GM18508 (cell line): ENCODE data around the gene LRRC73.
"Not testable (repeated sequence)": the region's sequence is repeated elsewhere in the genome, so short reads cannot be mapped to it uniquely, and the experiment has no call there.

ENCODE experiments used
- ATAC-seq: cut with Tn5 transposase; IDR thresholded peaks from one replicate; pipeline ENCODE4 v1.9.1; 2021; ENCODE audit warnings: moderate number of reproducible peaks; ENCODE audit not compliant: insufficient read depth, unreplicated experiment

LRRC73 gene

DNA sequence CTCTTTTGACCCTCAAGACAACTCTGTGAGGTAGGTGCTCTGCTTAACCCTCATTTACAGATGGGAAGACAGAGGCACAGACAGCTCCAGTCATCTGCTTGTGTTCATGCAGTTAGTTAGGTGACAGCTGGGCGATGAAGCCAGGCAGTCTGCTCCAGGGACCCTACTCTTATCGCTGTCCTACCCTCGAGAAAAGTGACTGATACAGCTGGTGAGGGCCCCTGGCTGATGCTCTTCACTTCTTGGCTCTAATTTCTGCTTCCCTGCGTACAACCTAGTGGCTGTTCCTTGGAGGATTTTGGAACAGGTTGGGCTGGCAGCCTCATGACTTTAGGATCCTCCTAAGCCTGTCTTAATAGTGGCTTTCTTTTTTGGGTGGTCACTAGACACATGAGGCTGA lies 41.9 kb downstream of the LRRC73 start:
- ATAC-seq: no peak

DNA sequence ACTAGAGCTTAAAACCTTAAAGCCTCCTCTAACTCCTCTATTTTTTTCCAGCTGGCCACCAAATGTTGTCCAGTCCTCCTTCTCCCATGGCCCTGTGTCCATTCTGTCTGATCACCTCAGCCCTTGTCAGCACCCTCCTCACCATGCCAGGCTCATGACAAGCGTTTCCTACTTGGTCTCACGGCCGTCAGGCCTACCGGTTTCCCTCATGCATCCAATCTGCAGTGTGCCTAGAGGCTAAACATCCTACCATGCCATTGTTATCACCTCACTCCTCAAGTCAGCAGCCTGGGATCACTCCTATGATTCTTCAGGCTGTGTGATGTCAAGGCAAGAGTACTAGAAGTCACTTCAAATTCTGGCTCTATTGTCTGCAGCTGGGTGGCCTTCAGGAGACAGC lies 42.4 kb downstream of the LRRC73 start:
- no peak for ATAC-seq

DNA sequence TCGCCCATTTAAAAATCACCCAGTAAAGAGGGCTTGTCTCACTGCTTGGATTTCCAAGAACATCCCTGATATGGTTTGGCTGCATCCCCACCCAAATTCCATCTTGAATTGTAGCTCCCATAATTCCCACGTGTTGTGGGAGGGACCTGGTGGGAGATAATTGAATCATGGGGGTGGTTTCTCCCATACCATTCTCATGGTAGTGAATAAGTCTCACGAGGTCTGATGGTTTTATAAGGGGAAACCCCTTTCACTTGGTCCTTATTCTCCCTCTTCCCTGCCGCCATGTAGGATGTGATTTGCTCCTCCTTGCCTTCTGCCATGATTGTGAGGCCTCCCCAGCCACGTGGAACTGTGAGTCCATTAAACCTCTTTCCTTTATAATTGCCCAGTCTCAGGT lies 42.9 kb downstream of the LRRC73 start:
- not testable (repeated sequence) for ATAC-seq

DNA sequence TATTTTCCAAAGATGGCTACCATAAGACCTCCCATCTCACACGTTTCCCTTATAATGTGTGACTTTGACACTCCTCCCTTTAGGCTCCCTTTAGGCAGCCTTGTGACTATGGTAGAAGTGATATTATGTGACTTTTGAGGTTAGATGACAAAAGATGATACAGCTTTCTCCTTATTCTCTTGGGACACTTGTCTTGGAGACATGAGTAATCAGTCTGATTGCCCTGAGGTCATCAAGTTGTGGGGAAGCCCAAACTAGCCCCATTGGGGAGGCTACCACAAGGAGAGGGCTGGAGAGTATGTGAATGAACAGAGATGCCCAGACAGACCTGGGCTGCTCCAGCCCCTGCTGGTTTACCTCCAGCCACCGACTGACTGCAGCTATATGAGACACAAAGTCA lies 44.2 kb downstream of the LRRC73 start:
- ATAC-seq: no peak

DNA sequence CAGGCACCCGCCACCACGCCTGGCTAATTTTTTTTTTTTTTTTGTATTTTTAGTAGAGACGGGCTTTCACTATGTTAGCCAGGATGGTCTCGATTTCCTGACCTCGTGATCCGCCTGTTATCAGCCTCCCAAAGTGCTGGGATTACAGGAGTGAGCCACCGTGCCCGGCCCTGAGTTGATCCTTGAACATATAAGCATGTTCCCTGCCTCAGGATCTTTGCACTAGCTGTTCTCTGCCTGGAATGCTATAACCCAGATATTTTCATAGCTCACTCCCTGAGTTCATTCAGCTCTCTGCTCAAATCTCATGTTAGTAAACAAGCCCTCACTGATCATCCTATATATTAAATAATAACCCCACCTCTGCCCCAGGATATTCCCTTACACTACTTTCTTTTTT lies 45.8 kb downstream of the LRRC73 start:
- ATAC-seq: no peak

DNA sequence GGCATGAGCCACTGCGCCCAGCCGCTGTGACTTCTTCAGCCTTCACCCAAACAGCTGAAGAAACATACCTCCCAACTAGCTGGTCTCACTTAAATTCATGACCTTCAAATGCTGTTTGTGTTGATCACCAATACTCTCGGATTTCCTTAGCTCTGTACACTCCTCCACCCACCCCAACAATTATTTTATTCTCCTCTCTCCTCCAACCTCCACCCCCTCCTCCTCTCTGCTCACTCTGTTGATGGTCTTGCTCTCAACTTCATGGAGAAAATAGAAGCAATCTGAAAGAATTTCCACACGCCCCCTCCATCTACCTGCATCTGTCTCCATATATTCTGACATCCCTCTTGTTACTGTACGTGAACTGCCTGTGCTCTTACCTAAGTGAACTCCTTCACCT lies 48.2 kb downstream of the LRRC73 start:
- no peak for ATAC-seq

DNA sequence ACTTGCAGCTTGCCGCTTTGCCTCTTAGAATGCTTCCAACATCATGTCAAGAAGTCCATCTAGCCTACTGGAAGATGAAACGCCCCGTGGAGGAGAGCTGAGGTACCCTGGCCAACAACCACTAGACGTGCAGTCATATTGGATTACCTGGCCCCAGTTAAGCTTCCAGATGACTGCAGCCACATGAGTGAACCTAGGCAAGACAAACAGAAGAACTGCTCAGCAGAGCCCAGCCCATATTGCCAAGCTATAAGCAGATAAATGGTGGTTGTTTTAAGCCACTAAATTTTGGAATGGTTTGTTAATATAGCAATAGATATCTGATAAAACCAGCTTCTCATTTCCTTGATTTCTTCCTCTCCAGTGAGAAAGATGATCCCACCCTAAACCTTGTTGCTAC lies 50.1 kb downstream of the LRRC73 start:
- ATAC-seq: no peak

DNA sequence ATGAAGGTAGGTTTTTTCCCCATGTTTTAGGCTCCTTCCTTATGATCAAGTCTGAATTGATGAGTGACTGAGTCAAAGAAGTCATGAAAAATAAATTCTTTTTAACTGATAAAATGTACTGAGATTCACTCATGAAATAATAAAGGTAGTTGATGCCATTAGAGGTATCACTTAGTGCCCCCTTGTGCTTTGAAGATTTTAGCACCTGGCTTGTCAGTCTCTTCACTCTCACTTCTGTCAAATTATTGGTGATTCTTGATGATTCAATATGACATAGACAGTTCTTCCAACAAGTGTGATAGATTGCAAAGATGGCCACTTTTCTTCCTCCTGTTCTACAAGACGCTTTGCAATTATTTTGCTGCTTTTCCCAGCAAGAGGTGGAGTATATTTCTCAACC lies 50.6 kb downstream of the LRRC73 start:
- ATAC-seq: no peak

DNA sequence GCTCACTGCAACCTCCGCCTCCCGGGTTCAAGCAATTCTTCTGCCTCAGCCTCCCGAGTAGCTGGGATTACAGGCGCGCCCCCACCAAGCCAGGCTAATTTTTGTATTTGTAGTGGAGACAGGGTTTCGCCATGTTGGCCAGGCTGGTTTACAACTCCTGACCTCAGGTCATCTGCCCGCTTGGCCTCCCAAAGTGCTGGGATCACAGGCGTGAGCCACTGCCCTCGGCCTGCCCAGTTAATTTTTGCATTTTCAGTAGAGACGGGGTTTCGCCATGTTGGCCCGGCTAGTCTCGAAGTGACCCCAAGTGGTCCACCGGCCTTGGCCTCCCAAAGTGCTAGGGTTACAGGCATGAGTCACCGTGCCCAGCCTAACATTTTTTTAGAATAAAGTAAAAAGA lies 52.0 kb downstream of the LRRC73 start:
- not testable (repeated sequence) for ATAC-seq

DNA sequence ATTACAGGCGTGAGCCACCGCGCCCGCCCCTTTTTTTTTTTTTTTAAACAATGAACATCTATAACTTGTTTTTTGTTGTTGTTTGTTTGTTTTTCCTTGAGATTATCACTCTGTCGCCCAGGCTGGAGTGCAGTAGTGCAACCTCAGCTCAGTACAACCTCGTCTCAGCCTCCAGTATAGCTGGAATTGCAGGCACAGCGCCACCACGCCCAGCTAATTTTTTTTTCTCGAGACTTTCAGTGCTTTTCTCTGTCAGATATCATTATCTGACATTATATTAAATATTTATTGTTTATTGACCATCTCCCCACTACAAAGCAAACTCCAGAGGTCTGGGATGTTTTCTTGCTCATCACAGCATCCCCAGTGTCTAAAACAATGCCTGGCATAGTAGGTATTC lies 52.5 kb downstream of the LRRC73 start:
- no peak for ATAC-seq
